BLaER1 (cell line): ENCODE measurements around the gene AFG1L.
"Not testable (repeated sequence)": the region's sequence is repeated elsewhere in the genome, so short reads cannot be mapped to it uniquely, and the experiment has no call there.

Experiments
- H3K27ac ChIP-seq: shearing (Covaris generic); formaldehyde crosslinking; 2 replicates; pipeline ENCODE4 v1.8.1; 2022
- H3K27me3 ChIP-seq: shearing (Covaris generic); formaldehyde crosslinking; 2 replicates; pipeline ENCODE4 v1.8.1; 2022
- H3K36me3 ChIP-seq: shearing (Covaris generic); formaldehyde crosslinking; 2 replicates; pipeline ENCODE4 v1.8.1; 2022
- H3K4me1 ChIP-seq: shearing (Covaris generic); formaldehyde crosslinking; 2 replicates; pipeline ENCODE4 v1.8.1; 2022
- H3K4me2 ChIP-seq: shearing (Covaris generic); formaldehyde crosslinking; 2 replicates; pipeline ENCODE4 v1.8.1; 2022
- H3K4me3 ChIP-seq: shearing (Covaris generic); formaldehyde crosslinking; 2 replicates; pipeline ENCODE4 v1.8.1; 2022
- H3K9ac ChIP-seq: shearing (Covaris generic); formaldehyde crosslinking; 2 replicates; pipeline ENCODE4 v1.8.1; 2022
- H3K9me3 ChIP-seq: shearing (Covaris generic); formaldehyde crosslinking; 2 replicates; pipeline ENCODE4 v1.8.1; 2022
- H4K20me1 ChIP-seq: shearing (Covaris generic); formaldehyde crosslinking; 2 replicates; pipeline ENCODE4 v1.8.1; 2022
- Cebpa-rat ChIP-seq: shearing (Covaris generic); IDR thresholded peaks from 2 replicates; pipeline ENCODE4 v1.8.1; 2022

Gene AFG1L

DNA sequence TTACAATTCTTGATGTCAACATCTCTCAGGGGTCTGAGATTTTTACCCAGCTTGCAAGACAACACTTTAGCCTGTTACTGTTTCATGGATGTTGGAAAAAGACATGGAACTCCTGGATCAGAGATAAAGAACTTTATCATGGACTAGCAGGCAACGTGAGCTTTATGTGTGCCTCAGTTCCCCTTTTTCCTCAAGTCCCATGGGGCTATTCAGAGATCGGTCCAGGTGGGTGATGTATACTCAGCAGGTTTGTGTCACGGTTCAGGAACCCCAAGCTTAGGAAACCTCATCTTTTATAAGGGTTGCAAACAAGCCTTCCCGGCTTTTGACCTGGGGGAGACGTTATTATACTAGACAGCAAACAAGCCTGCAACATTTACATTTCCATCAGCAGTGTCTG, 15.0 kb downstream of the AFG1L start:
- TF ChIP-seq Cebpa-rat = no peak
- Histone ChIP-seq H3K27ac (no peak overlapping the region), H4K20me1 (no peaks in the 10 kb centered on the region), H3K4me2 (no peak overlapping the region), H3K9ac (no peak overlapping the region), H3K36me3 (no peaks in the 10 kb centered on the region), H3K27me3 (no peaks in the 10 kb centered on the region), H3K9me3 (no peaks in the 10 kb centered on the region), H3K4me1 (0 out of 2 replicates have a peak, but pooled peaks cover 3% of the 10 kb centered on the region), H3K4me3 (no peak overlapping the region)

DNA sequence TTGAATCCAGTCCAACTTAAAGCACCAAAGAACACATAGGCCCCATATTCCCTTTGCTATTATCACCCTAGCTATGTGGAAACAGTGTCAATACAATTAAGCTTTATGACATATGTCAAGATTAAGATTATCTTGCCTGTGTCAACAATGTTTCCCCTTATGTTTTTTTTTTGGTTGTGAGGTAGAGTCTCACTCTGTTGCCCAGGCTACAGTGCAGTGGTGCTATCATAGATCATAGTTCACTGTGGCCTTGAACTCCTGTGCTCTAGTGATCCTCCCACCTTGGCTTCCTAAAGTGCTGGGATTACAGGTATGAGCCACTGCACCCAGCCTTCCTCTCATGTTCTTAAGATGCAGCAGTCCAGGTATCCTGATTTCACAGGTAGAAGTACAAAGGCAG, 17.8 kb downstream of the AFG1L start:
- Histone ChIP-seq H3K4me2 (no peak overlapping the region), H3K9ac (no peak overlapping the region), H3K27ac (no peak overlapping the region), H3K36me3 (no peaks in the 10 kb centered on the region), H3K27me3 (no peaks in the 10 kb centered on the region), H4K20me1 (no peaks in the 10 kb centered on the region), H3K4me3 (no peak overlapping the region), H3K4me1 (peaks cover 11% of the 10 kb centered on the region), H3K9me3 (no peaks in the 10 kb centered on the region)
- no peak for TF ChIP-seq Cebpa-rat

DNA sequence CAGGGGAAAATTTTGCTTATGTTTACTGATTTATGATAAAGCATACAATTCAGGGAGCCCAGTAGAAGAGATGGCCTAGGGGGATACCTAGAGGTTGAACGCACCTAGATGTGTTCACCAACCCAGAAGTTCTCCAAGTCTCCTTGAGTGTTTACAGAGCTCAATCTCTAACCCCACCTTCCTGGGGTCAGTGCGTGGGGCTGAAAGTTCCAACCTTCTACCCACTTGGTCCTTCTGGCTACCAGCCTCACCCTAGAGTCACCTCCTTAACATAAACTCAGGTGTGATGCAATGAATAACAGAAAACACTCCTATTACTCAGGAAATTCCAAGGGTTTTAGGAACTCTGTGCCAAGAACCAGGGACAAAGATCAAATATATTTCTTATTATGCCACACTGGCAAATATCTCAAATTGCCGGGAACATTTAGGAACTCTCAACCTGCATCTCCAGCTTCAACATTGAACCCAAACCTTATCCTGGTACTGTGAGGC, 26.4 kb downstream of the AFG1L start:
- no peak for TF ChIP-seq Cebpa-rat
- no peaks in the 10 kb centered on the region for H4K20me1 ChIP-seq
- no peak overlapping the region for H3K4me2 ChIP-seq
- peaks cover 19% of the 10 kb centered on the region for H3K36me3 ChIP-seq
- no peak overlapping the region for H3K9ac ChIP-seq
- no peak overlapping the region for H3K27ac ChIP-seq
- H3K9me3 ChIP-seq = no peaks in the 10 kb centered on the region
- H3K4me3 ChIP-seq = no peak overlapping the region
- no peaks in the 10 kb centered on the region for H3K4me1 ChIP-seq
- H3K27me3 ChIP-seq = no peaks in the 10 kb centered on the region

DNA sequence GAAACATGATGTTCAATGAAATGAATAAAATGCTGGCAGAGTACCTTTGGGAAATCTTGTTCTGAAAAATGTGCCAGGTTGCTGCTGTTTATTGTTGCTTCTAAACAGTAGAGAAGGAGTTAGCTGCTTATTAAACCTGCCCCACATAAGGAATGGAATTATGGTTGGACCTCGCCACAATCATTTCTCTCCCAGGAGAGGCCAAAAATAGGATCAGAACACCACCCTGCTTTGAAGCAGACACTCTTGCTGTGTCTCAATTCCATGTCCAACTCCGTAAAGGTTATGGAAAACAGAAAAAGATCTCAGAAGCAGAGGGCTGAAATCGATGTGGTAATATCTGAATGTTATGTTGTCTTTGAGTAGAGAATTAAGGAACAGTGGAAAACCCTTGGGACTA, 27.9 kb downstream of the AFG1L start:
- no peak overlapping the region for H3K4me3 ChIP-seq
- no peak overlapping the region for H3K4me2 ChIP-seq
- H3K36me3 ChIP-seq = peaks cover 27% of the 10 kb centered on the region
- TF ChIP-seq Cebpa-rat = no peak
- no peaks in the 10 kb centered on the region for H4K20me1 ChIP-seq
- no peaks in the 10 kb centered on the region for H3K4me1 ChIP-seq
- H3K27me3 ChIP-seq = no peaks in the 10 kb centered on the region
- no peak overlapping the region for H3K27ac ChIP-seq
- H3K9ac ChIP-seq = no peak overlapping the region
- H3K9me3 ChIP-seq = no peaks in the 10 kb centered on the region

DNA sequence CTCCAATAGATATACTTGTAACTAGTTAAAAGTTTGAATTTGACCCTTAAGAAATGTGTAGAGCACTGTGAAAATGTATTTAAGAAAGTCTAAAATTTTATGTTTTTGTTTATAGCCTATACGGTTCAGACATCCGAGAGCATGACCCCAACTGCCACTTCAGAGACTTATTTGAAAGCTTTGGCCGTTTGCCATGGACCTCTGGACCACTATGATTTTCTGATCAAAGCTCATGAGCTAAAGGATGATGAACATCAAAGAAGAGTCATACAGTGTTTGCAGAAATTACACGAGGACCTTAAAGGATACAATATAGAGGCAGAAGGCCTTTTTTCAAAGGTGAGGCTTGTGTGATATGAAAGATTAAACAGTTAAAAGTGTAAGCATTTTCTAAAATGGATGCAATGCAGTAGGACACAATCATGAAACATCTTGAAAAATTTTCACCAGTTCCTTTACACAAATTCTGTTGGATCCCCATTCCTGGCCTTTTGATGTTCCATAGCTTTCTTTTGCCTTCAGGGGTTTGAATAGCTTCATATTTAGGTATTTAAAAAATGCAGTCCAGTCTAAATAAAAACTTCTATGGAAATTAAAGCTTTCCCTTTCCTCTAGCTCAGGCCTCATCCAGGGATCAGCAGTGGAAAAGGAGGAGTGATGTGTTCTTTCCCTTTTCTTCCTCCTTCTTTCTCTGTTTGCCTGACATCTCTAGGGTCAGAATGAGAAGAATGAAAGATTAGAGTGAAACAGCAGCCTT, 29.0 kb downstream of the AFG1L start:
- Histone ChIP-seq H3K4me1 (no peaks in the 10 kb centered on the region), H3K27ac (no peak overlapping the region)
- no peak for TF ChIP-seq Cebpa-rat

DNA sequence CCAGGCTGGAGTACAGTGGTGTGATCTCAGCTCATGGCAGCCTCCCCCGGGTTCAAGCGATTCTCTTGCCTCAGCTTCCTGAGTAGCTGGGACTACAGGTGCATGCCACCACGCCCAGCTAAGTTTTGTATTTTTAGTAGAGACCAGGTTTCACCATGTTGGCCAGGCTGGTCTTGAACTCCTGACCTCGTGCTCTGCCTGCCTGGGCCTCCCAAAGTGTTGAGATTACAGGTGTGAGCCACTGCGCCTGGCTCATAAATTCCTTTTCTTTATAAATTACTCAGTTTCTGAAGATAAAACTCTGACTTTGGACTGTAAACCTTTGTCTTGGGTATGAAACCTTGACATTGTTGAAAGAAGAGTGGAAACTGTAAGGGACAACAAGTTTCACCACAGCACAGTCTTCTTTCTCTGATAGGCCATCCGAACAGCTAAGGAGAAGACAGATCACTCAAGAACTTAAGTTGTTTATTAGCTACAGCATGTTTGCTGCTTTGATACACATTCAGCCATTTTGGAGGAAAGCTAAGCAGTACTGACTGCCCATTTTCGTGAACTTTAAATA, 35.4 kb downstream of the AFG1L start:
- H3K27me3 ChIP-seq, H4K20me1 ChIP-seq: not testable (repeated sequence)
- peaks cover 33% of the 10 kb centered on the region for H3K36me3 ChIP-seq

More for the DNA sequence above, 29.0 kb downstream of the AFG1L start:
- H3K36me3 ChIP-seq = peaks cover 36% of the 10 kb centered on the region
- H3K9ac ChIP-seq = no peak overlapping the region
- no peaks in the 10 kb centered on the region for H4K20me1 ChIP-seq
- H3K27me3 ChIP-seq = no peaks in the 10 kb centered on the region
- no peak overlapping the region for H3K4me3 ChIP-seq
- no peaks in the 10 kb centered on the region for H3K9me3 ChIP-seq
- no peak overlapping the region for H3K4me2 ChIP-seq

DNA sequence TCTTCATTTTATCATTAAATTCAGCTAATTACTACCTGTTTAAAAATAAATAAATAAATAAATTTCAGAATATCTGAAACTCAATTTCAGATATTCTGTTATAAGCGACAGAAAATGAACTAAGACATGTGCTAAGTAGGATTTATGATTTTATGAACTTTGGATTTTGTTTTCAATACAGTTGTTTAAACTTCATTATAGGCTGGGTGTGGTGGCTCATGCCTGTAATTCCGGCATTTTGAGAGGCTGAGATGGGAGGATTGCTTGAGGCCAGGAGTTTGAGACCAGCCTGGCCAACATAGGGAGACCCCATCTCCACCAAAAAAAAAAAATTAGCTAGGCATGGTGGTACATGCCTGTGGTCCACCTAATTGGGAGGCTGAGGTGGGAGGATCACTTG, 36.0 kb downstream of the AFG1L start:
- Histone ChIP-seq H3K4me3 (no peak overlapping the region), H3K4me2 (no peak overlapping the region), H3K27ac (no peak overlapping the region), H3K27me3 (no peaks in the 10 kb centered on the region), H4K20me1 (no peaks in the 10 kb centered on the region), H3K9ac (no peak overlapping the region), H3K9me3 (no peaks in the 10 kb centered on the region), H3K4me1 (no peaks in the 10 kb centered on the region), H3K36me3 (peaks cover 28% of the 10 kb centered on the region)
- no peak for TF ChIP-seq Cebpa-rat

More for the DNA sequence above, 35.4 kb downstream of the AFG1L start:
- not testable (repeated sequence) for H3K4me1 ChIP-seq, H3K9me3 ChIP-seq, H3K4me3 ChIP-seq, H3K4me2 ChIP-seq, H3K27ac ChIP-seq, H3K9ac ChIP-seq

DNA sequence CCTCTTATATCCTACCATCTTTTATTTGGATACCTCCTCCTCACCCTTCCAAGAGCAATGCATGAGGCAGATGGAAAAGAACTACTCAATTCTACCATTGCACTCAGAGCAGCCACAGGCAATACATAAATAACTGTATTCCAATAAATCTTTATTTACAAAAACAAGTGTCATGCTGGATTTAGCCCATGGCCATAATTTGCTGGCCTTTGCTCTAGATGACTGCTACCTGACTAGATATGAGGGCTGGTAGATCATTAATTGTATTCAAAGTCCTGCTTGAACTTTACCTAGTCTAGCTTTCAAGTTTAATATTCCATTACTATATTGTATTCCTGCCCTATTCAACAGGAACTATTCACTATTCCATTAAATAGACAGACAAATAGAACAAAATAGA, 37.1 kb downstream of the AFG1L start:
- Histone ChIP-seq H3K27me3 (no peaks in the 10 kb centered on the region), H4K20me1 (no peaks in the 10 kb centered on the region), H3K4me3 (no peak overlapping the region), H3K36me3 (peaks cover 21% of the 10 kb centered on the region; the same call in 1 of the 2 replicates), H3K9me3 (no peaks in the 10 kb centered on the region), H3K4me2 (no peak overlapping the region), H3K9ac (no peak overlapping the region), H3K27ac (no peak overlapping the region), H3K4me1 (no peaks in the 10 kb centered on the region)
- no peak for TF ChIP-seq Cebpa-rat

DNA sequence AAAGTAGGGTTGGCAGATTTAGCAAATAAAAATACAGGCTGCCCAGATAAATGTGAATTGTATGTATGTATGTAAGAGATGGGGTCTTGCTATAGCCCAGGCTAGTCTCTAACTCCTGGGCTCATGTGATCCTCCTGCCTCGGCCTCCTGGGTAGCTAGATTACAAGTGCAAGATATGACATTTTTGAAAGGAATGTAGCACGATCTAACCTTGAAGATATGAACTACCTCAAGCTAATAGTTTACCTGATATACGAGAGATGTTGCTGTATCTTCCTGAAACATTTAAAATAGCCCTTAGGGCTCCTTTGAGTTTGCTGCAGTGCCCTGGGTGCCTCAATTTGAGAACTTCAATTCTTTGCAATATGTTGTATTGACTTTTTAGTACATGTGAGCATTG, 42.1 kb downstream of the AFG1L start:
- no peak for TF ChIP-seq Cebpa-rat
- no peaks in the 10 kb centered on the region for H4K20me1 ChIP-seq
- H3K36me3 ChIP-seq = no peaks in the 10 kb centered on the region
- no peaks in the 10 kb centered on the region for H3K4me1 ChIP-seq
- no peak overlapping the region for H3K27ac ChIP-seq
- H3K9me3 ChIP-seq = no peaks in the 10 kb centered on the region
- no peak overlapping the region for H3K4me2 ChIP-seq
- H3K4me3 ChIP-seq = no peak overlapping the region
- no peaks in the 10 kb centered on the region for H3K27me3 ChIP-seq
- H3K9ac ChIP-seq = no peak overlapping the region

DNA sequence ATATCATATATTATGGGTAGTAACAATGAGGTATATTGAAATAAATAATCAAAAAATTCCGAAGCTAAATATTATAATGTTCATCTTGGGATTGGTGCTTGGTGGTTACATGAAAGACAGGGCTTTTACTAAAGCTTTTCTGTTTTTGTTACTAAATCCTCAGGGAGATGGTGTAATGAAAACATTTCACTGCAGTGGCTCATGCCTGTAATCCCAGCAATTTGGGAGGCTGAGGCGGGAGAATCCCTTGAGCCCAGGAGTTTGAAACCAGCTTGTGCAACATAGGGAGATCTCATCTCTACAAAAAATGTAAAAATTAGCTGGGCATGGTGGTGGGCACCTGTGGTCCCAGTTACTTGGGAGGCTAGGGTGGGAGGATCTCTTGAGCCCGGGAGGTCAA, 42.9 kb downstream of the AFG1L start:
- TF ChIP-seq Cebpa-rat = no peak
- Histone ChIP-seq H3K4me2 (no peak overlapping the region), H3K4me3 (no peak overlapping the region), H3K9me3 (no peaks in the 10 kb centered on the region), H4K20me1 (no peaks in the 10 kb centered on the region), H3K4me1 (no peaks in the 10 kb centered on the region), H3K27ac (no peak overlapping the region), H3K27me3 (no peaks in the 10 kb centered on the region), H3K36me3 (no peaks in the 10 kb centered on the region), H3K9ac (no peak overlapping the region)
